ENCODE measurements around the gene MBD6.
A peak's percentile ranks its signal among the peaks of the same experiment; 100 is the strongest.
"Not testable (repeated sequence)": the region's sequence is repeated elsewhere in the genome, so short reads cannot be mapped to it uniquely, and the experiment has no call there.

MBD6 gene

GRCh38 chr12:57489157-57489641 lies 33.4 kb upstream of the MBD6 start:
- Histone ChIP-seq H3K27me3 (ENCODE audit: control insufficient read depth in 1 of 2, insufficient read depth in 2 of 2, low read length in 2 of 2) (no peaks in the 10 kb centered on the region), H3K36me3 (ENCODE audit: control insufficient read depth in 1 of 2, insufficient read depth in 2 of 2, low read length in 2 of 2) (peaks cover 19 to 35% of the 10 kb centered on the region in 2 donors), H3K9me3 (ENCODE audit: control insufficient read depth in 1 of 2, low read length in 2 of 2) (no peaks in the 10 kb centered on the region), H3K4me3 (ENCODE audit: low read depth in 1 of 2, low read length in 2 of 2) (peak overlapping the region; percentile 91 to 97), H3K4me1 (ENCODE audit: control insufficient read depth in 1 of 2, insufficient read depth in 2 of 2, low read length in 2 of 2) (peaks cover 10 to 11% of the 10 kb centered on the region in 2 donors), H3K27ac (ENCODE audit: low read depth, low read length) (no peak overlapping the region), H3K9ac (ENCODE audit: low read depth in 1 of 2, low read length in 2 of 2) (peak overlapping the region in 1 of 2 donors; percentile 88)

- H3K4me1 ChIP-seq (ENCODE audit: control insufficient read depth in 1 of 2, insufficient read depth in 2 of 2, low read length in 2 of 2), result peaks cover 10 to 11% of the 10 kb centered on the region in 2 donors
- no peaks in the 10 kb centered on the region for H3K27me3 ChIP-seq (ENCODE audit: control insufficient read depth in 1 of 2, insufficient read depth in 2 of 2, low read length in 2 of 2)
- H3K27ac ChIP-seq (ENCODE audit: low read depth, low read length), result no peak overlapping the region
- H3K9me3 ChIP-seq (ENCODE audit: control insufficient read depth in 1 of 2, low read length in 2 of 2), result no peaks in the 10 kb centered on the region
- no peak overlapping the region for H3K4me3 ChIP-seq (ENCODE audit: low read depth in 1 of 2, low read length in 2 of 2)
- H3K9ac ChIP-seq (ENCODE audit: low read depth in 1 of 2, low read length in 2 of 2), result no peak overlapping the region
- peaks cover 19 to 35% of the 10 kb centered on the region in 2 donors for H3K36me3 ChIP-seq (ENCODE audit: control insufficient read depth in 1 of 2, insufficient read depth in 2 of 2, low read length in 2 of 2)
Measured at GRCh38 chr12:57490126-57490525, 32.5 kb upstream of the MBD6 start.

- Histone ChIP-seq H3K36me3 (ENCODE audit: control insufficient read depth in 1 of 2, insufficient read depth in 2 of 2, low read length in 2 of 2) (peaks cover 19 to 37% of the 10 kb centered on the region in 2 donors), H3K27ac (ENCODE audit: low read depth, low read length) (no peak overlapping the region), H3K4me3 (ENCODE audit: low read depth in 1 of 2, low read length in 2 of 2) (no peak overlapping the region), H3K4me1 (ENCODE audit: control insufficient read depth in 1 of 2, insufficient read depth in 2 of 2, low read length in 2 of 2) (peaks cover 10 to 11% of the 10 kb centered on the region in 2 donors), H3K9ac (ENCODE audit: low read depth in 1 of 2, low read length in 2 of 2) (no peak overlapping the region), H3K9me3 (ENCODE audit: control insufficient read depth in 1 of 2, low read length in 2 of 2) (no peaks in the 10 kb centered on the region), H3K27me3 (ENCODE audit: control insufficient read depth in 1 of 2, insufficient read depth in 2 of 2, low read length in 2 of 2) (no peaks in the 10 kb centered on the region)
Measured at GRCh38 chr12:57491393-57492280, 31.0 kb upstream of the MBD6 start.

DNA sequence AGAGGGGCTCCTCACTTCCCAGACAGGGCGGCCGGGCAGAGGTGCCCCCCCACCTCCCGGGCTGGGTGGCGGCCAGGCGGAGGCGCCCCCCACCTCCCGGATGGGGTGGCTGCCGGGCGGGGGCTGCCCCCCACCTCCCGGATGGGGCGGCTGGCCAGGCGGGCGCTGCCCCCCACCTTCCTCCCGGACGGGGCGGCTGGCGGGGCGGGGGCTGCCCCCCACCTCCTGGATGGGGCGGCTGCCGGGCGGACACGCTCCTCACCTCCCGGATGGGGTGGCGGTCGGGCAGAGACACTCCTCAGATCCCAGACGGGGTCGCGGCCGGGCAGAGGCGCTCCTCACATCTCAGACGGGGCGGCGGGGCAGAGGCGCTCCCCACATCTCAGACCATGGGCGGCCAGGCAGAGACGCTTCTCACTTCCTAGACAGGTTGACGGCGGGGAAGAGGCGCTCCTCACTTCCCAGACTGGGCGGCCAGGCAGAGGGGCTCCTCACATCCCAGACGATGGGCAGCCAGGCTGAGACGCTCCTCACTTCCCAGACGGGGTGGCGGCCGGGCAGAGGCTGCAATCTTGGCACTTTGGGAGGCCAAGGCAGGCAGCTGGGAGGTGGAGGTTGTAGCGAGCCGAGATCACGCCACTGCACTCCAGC lies 27.4 kb upstream of the MBD6 start:
- H3K9ac ChIP-seq (ENCODE audit: low read depth in 1 of 2, low read length in 2 of 2); H3K27me3 ChIP-seq (ENCODE audit: control insufficient read depth in 1 of 2, insufficient read depth in 2 of 2, low read length in 2 of 2); H3K4me1 ChIP-seq (ENCODE audit: control insufficient read depth in 1 of 2, insufficient read depth in 2 of 2, low read length in 2 of 2); H3K9me3 ChIP-seq (ENCODE audit: control insufficient read depth in 1 of 2, low read length in 2 of 2); H3K27ac ChIP-seq (ENCODE audit: low read depth, low read length); H3K4me3 ChIP-seq (ENCODE audit: low read depth in 1 of 2, low read length in 2 of 2): not testable (repeated sequence)
- H3K36me3 ChIP-seq (ENCODE audit: control insufficient read depth in 1 of 2, insufficient read depth in 2 of 2, low read length in 2 of 2), result peaks cover 25 to 53% of the 10 kb centered on the region in 2 donors

DNA sequence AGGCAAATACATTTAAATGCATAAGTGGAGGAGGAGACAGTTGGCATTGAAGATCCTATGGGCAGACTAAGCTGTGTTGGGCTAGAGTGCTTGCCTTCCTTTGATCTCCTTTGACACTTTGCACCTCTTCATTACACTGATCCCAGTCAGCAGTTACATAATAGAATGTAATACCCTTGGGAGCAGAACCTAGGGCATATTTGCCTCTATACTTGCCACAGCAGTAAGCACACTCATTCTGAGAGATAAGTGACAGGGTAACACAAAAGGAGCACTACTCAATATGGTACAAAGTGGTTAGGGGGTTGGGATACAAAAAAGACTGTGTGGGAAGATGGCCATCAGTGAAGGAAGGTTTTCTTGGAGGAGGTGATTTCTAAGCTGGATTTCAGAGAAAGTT lies 25.8 kb upstream of the MBD6 start:
- H3K27me3 ChIP-seq (ENCODE audit: control insufficient read depth in 1 of 2, insufficient read depth in 2 of 2, low read length in 2 of 2), result no peaks in the 10 kb centered on the region
- no peak overlapping the region for H3K4me3 ChIP-seq (ENCODE audit: low read depth in 1 of 2, low read length in 2 of 2)
- H3K4me1 ChIP-seq (ENCODE audit: control insufficient read depth in 1 of 2, insufficient read depth in 2 of 2, low read length in 2 of 2), result no peaks in the 10 kb centered on the region
- H3K27ac ChIP-seq (ENCODE audit: low read depth, low read length), result no peak overlapping the region
- H3K9me3 ChIP-seq (ENCODE audit: control insufficient read depth in 1 of 2, low read length in 2 of 2), result no peaks in the 10 kb centered on the region
- H3K36me3 ChIP-seq (ENCODE audit: control insufficient read depth in 1 of 2, insufficient read depth in 2 of 2, low read length in 2 of 2), result peaks cover 28 to 51% of the 10 kb centered on the region in 2 donors
- H3K9ac ChIP-seq (ENCODE audit: low read depth in 1 of 2, low read length in 2 of 2), result no peak overlapping the region

DNA sequence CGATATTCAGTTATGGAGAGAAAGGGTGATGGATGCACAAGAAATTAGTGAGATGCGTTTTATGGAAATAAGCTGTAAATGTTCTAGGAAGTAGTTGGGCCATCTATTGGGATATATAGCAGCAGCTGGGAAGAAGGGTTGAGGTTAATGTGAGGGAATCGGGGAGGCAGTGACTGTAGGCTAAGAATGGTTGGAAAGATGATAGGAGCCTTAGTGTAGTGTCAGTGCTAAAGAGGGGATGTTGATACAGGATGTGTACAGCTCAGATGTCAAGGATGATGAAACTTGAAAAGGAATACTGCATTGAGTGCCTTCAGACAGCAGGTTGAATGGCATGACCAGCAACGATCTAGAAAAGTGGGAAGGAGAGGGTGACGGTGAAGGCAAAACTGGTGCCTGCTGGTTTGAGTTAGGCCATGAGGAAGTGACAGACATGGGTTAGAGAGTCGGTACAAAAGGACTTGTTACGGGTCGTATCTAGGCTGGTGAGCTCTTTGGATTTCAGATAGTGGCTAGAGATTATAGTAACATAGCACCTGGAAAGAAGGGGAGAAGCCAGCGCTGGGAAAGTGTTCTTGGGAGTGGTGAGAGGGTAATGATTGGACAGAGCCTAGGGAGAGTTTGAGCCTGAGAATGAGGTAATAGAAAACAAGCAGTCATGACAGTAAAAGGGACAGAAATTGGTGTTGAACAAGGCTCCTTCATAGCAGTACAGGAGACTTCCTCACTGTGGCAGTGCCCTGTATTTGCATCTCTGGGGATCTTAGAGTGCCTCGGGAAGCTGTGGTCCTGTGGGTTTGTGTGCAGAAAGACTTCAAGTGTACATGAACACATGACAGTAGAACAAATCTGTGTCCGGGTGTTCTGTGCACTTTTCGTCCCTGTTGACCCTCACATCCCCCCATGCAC lies 25.1 kb upstream of the MBD6 start:
- H3K27me3 ChIP-seq (ENCODE audit: control insufficient read depth in 1 of 2, insufficient read depth in 2 of 2, low read length in 2 of 2), result no peaks in the 10 kb centered on the region

GRCh38 chr12:57498132-57498502 lies 24.5 kb upstream of the MBD6 start:
- H3K4me3 ChIP-seq (ENCODE audit: low read depth in 1 of 2, low read length in 2 of 2), result no peak overlapping the region
- H3K27me3 ChIP-seq (ENCODE audit: control insufficient read depth in 1 of 2, insufficient read depth in 2 of 2, low read length in 2 of 2), result no peaks in the 10 kb centered on the region
- H3K27ac ChIP-seq (ENCODE audit: low read depth, low read length), result no peak overlapping the region
- no peaks in the 10 kb centered on the region for H3K4me1 ChIP-seq (ENCODE audit: control insufficient read depth in 1 of 2, insufficient read depth in 2 of 2, low read length in 2 of 2)
- no peak overlapping the region for H3K9ac ChIP-seq (ENCODE audit: low read depth in 1 of 2, low read length in 2 of 2)
- no peaks in the 10 kb centered on the region for H3K9me3 ChIP-seq (ENCODE audit: control insufficient read depth in 1 of 2, low read length in 2 of 2)
- peaks cover 29 to 54% of the 10 kb centered on the region in 2 donors for H3K36me3 ChIP-seq (ENCODE audit: control insufficient read depth in 1 of 2, insufficient read depth in 2 of 2, low read length in 2 of 2)

More for the DNA sequence above, 25.1 kb upstream of the MBD6 start:
- H3K4me1 ChIP-seq (ENCODE audit: control insufficient read depth in 1 of 2, insufficient read depth in 2 of 2, low read length in 2 of 2), result no peaks in the 10 kb centered on the region
- no peak overlapping the region for H3K4me3 ChIP-seq (ENCODE audit: low read depth in 1 of 2, low read length in 2 of 2)
- no peak overlapping the region for H3K9ac ChIP-seq (ENCODE audit: low read depth in 1 of 2, low read length in 2 of 2)
- H3K36me3 ChIP-seq (ENCODE audit: control insufficient read depth in 1 of 2, insufficient read depth in 2 of 2, low read length in 2 of 2), result peaks cover 33 to 55% of the 10 kb centered on the region in 2 donors
- H3K9me3 ChIP-seq (ENCODE audit: control insufficient read depth in 1 of 2, low read length in 2 of 2), result no peaks in the 10 kb centered on the region
- H3K27ac ChIP-seq (ENCODE audit: low read depth, low read length), result no peak overlapping the region

- Histone ChIP-seq H3K9ac (ENCODE audit: low read depth in 1 of 2, low read length in 2 of 2) (no peak overlapping the region), H3K36me3 (ENCODE audit: control insufficient read depth in 1 of 2, insufficient read depth in 2 of 2, low read length in 2 of 2) (peaks cover 29 to 57% of the 10 kb centered on the region in 2 donors), H3K9me3 (ENCODE audit: control insufficient read depth in 1 of 2, low read length in 2 of 2) (no peaks in the 10 kb centered on the region), H3K4me1 (ENCODE audit: control insufficient read depth in 1 of 2, insufficient read depth in 2 of 2, low read length in 2 of 2) (no peaks in the 10 kb centered on the region), H3K27me3 (ENCODE audit: control insufficient read depth in 1 of 2, insufficient read depth in 2 of 2, low read length in 2 of 2) (no peaks in the 10 kb centered on the region), H3K27ac (ENCODE audit: low read depth, low read length) (no peak overlapping the region), H3K4me3 (ENCODE audit: low read depth in 1 of 2, low read length in 2 of 2) (no peak overlapping the region)
Measured at GRCh38 chr12:57498571-57498970, 24.1 kb upstream of the MBD6 start.

DNA sequence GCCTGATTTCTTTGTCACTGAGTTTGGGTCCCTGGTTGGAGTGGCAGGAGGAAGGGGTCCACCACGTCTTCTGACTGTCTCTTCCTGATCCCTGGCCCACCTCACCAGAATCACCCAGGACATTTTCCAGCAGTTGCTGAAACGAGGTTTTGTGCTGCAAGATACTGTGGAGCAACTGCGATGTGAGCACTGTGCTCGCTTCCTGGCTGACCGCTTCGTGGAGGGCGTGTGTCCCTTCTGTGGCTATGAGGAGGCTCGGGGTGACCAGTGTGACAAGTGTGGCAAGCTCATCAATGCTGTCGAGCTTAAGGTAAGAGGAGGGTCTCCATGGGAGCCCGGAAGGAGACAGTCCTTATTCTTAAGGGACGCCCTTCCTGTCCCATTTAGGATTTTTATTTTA lies 22.4 kb upstream of the MBD6 start:
- no peak overlapping the region for H3K9ac ChIP-seq (ENCODE audit: low read depth in 1 of 2, low read length in 2 of 2)
- H3K27me3 ChIP-seq (ENCODE audit: control insufficient read depth in 1 of 2, insufficient read depth in 2 of 2, low read length in 2 of 2), result no peaks in the 10 kb centered on the region
- no peak overlapping the region for H3K27ac ChIP-seq (ENCODE audit: low read depth, low read length)
- no peaks in the 10 kb centered on the region for H3K9me3 ChIP-seq (ENCODE audit: control insufficient read depth in 1 of 2, low read length in 2 of 2)
- H3K4me3 ChIP-seq (ENCODE audit: low read depth in 1 of 2, low read length in 2 of 2), result no peak overlapping the region
- peaks cover 29 to 73% of the 10 kb centered on the region in 2 donors for H3K36me3 ChIP-seq (ENCODE audit: control insufficient read depth in 1 of 2, insufficient read depth in 2 of 2, low read length in 2 of 2)
- H3K4me1 ChIP-seq (ENCODE audit: control insufficient read depth in 1 of 2, insufficient read depth in 2 of 2, low read length in 2 of 2), result no peaks in the 10 kb centered on the region

Data from duodenal mucosa (tissue), 2 donors.